HCEC 1CT (cell line): ENCODE results near the gene NAA20.

Experiments used
- DNase-seq: peaks from one replicate; pipeline ENCODE4 v3.0.0-alpha.2; 2017

NAA20 gene

DNA sequence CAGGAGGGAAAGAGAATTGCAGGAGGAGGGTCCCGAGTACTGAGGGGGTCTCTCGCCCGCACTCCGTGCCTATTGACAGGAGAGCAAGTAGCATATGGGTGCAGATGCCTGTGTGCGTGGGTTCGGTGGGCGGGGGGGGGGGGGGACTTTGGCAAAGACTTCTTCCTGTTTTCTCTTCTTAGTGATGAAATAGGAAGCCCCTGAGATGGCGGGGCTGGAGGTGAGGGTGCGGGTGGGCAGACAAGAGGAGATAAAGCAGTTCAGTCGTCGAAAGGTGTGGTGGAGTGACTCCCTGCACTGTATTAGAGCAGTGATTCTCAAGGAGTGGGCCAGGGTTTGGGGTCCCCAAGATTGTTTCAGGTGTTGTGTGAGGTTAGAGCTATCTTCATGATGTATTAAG is 3.7 kb downstream of the NAA20 start:
- DNase-seq, result no peak

DNA sequence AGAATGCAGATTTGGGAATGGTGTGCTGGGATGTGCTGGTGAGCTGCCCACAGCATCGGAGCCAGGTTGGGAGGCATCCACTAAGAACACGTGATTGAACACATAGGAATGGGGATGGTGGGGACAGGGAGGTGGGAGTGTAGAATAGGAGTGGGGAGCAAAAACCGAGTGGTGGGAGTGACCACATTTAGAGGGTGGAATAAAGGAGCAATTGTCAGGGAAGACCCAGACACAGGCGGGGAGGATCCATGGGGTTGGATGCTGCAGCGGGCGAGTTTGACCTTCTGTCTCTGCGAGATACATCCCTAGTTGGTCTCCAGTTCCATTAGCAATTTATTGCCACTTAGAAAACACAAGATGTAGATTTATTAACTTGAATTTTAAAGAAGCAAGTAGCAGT is 4.7 kb downstream of the NAA20 start:
- no peak for DNase-seq

DNA sequence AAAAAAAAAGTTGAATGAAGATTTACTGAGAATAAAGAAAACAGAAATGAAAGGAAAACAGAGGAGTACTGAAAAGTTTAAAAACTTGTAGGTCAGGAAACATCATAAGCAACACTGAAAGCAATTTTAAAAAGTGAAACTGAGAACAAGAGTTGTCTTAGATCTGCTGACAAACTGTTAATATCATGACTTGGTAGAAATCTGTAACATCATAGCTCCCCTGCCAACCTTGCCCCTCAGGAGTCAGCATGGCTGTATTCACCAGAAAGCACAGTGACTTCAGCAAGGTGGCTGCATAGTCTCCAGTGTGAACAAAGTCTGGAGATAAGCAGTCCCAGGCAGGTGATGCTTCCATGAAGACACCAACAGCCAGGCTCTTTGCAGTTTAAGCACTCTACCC is 5.3 kb downstream of the NAA20 start:
- DNase-seq, result no peak

DNA sequence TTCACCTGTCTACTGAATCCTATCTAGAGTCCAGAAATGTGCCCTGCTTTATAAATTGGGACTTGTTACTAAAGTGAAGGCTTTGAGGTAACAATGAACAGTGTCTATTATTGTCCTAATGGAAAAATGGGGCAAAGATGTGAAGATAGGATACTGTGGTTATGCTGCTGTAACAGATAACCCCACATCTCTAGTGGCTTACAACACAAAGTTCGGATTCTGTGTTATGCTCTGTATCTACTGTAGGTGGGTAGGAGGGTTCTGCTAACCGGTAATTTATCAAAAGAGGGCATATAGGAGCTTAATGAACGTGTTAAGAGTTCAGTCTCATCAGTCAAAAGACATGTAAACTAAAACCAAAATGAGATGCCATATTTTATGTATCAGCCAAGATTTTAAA is 6.2 kb downstream of the NAA20 start:
- no peak for DNase-seq

DNA sequence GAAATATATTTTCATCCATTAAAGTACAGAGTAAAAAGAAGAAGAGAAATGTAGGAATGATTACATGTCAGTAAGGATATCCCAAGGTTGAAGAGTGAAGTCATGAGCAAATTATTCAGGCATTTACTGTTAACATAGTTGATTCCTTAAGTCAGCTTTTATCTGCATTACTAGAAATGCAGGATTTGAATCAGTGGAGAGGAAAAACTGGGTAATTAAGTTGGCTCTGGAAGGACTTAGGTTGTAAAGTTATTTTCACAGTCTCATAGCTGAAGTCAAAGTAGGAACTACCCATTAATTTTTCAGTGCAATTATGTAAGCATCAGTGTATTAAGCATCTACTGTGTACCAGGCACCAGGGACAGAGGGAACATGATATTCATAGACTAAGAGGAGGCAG is 7.8 kb downstream of the NAA20 start:
- DNase-seq, result no peak

DNA sequence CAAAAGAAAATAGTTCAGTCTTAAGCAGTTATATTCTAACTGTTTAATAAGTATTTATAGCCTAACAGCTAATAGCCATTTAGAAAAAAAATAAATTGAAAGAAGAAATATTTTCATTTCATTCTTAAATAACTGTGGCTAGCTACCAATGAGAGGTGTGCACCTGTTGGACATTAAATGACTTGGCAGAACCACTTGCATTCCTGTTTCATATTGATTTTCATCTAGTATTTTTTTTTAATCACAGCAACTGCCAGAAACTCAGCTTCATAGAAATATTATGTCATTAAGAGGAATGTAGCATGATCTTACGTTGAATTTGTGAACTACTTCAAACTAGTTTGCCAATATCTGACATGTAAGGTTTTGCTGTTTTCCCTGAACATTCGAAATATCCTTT is 10.1 kb downstream of the NAA20 start:
- no peak for DNase-seq

DNA sequence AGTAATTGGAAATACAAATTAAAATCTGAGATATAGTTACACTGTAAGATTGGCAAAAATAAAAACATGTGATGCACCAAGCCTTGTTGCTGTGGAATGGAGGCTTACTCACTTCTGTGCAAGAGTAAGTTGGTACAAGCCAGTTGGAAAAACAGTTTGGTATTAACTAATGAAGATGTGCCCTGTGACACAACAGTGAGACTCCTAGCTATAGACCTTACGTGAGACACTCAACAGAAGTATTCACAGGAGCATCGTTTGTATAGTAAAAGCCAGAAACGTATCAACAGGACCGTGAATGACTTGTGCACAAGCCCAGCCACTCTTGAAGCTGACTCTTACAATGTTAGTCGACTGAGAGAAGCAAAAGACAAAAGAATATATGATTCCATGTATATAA is 14.6 kb downstream of the NAA20 start:
- no peak for DNase-seq

DNA sequence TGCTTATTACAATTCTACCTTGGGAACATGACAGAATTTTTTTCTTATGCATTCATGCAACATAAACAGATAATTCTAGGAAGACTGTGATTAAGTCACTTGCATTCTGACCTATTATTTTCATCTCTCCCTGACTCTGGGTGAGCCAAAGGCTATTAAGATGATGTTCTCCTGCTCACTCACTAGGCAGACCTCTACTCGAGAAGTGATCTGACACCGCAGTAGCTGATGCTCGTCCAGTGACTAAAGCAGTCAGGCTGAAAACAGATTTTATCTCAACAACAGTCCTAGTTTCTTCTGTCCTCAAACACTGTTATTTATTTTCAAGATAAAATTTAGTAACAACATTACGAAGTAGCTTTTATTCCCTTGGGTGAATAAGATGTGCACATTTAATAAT is 17.3 kb downstream of the NAA20 start:
- peak; percentile 54 for DNase-seq

DNA sequence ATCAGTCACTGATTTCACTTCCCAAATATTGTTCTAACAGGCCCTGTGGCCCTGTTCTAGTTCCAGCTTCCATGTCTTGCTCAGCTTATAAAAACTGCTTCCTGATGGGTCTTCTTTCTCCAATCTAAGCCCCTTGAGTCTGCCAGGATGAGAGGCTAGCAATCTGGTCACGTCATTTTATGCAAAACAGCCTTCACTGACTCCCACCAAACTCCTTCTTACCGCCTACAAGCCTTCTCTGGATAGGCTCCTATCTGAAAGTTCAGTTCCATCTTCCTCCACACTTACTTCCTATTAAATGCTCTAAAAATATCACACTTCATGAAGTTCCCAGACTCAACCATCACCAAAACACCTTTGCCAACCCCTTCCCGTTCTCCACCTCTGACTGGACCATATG is 19.6 kb downstream of the NAA20 start:
- no peak for DNase-seq

DNA sequence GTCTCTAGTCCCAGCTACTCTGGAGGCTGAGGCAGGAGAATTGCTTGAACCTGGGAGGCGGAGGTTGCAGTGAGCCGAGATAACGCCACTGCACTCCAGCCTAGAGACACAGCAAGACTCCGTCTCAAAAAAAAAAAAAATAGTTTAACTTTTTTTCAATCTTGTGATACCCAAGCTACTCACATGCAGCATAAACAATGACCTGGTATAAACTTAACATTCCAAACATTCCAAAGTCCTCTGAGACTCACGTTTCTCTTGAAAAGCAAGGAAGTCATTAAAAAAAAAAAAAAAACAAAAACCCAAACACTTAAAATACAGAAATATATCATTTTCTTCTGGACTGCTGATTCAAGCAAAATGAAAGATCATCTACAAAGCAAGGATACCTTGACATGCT is 20.8 kb downstream of the NAA20 start:
- no peak for DNase-seq

DNA sequence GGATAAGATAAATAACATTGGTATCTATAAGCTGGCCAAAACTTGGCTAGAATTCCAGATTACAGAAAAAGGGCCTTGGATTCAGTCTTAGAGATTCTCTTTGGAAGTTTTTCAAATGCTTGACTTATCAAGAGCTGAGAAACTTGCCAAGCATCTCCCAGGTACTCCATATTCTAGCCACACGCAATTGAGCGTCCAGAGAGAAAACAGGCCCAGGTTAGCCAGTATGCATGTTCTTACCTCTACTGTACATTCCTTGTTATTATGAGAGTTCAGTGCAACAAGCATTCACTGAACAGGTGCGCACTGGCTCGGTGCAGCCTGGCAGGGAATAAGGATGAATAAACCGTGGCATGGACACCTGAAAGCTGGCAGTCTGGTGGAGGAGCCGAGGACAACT is 21.4 kb downstream of the NAA20 start:
- no peak for DNase-seq

DNA sequence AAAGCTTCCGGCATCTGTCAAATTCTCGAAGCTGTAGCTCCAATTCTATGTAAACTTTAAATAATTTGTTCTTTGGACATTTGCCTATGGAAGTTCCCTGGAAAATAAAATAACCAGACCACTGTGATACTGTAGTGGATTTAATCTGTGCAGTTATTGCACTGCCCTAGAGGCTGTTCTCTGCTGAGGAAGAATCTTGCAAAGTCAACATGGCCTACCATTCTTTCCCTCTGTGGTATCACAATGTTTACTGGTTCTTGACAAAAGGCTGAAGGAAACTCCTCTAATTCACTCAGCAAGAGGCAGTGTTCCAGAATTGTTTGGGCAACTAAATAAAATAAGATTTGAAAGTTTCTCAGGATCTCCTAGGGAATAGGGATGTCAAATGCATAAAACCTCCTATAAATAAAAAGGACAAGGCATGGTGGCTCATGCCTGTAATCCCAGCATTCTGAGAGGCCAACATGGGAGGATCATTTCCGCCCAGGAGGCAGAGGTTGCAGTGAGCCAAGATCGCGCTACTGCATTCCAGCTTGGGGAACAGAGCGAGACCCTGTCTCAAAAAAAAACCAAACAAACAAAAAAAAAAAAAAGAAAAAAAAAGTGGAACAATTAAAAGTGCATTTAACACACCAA is 22.7 kb downstream of the NAA20 start:
- no peak for DNase-seq

DNA sequence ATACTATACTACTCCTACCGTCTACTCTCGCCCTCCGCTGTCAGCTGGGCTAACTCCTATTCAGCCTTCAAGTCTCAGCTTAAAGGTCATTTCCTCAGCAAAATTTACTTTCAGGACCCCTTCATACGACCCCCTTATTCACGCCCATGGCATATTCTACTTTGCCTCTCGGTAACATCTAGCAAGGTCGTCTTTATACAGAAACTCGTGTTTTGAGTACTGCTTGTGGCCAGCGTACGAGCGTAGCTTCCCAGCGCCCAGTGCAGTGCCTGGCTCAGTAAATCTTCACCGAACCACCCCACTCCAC is 34.6 kb downstream of the NAA20 start:
- DNase-seq, result no peak

DNA sequence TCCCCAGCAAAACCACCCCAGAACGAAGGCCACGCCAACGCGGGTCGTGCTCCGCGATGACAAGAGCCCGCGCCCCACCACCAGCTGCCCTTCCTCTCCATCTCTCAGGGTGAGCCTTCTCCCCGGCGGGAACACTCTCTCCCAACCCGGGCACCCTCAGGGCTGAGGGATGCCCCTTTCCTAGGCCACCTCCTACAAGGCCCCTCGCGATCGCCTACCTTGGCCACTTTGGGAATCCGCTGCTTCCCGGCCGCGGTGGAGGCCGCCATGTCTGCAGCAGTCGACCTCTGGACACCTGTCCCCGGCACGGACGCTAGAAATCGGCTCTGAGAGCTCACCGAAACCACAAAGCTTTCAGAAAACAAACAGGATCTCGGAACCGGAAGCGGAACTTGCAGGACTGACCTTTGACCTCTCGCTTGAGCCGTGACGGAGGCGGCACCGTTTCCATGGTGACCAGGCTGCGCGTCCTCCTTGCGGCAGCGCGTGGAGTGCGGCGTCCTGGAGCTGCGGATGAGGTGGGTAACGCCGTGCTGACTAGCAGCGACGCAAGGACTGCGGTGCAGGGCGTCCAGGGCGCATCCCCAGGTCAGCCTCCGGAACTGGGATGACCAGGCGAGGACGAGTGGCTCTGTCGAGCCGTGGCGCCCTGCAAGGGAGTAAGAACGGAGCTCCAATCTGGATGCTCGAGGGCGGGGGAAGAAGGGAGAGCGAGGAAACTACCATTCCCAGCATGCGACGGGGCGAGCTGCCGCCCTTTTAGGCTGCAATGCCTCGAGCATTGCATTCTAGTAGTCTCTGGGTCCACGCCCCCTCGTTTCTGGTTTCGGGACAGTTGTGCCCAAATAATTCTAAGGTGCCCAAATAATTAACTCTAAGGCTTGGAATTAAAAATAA is 35.2 kb downstream of the NAA20 start, which contains the start of the genes CFAP61 and CRNKL1:
TSS of gene CFAP61 (plus strand) at position 459 of the 897 bp plus-strand sequence. CDS start 4,122 bp downstream, outside the sequence.
TSS of gene CRNKL1 (minus strand) at position 393 of the 897 bp plus-strand sequence. CDS start at position 269, 124 bp downstream.
- peak; percentile 95 for DNase-seq

DNA sequence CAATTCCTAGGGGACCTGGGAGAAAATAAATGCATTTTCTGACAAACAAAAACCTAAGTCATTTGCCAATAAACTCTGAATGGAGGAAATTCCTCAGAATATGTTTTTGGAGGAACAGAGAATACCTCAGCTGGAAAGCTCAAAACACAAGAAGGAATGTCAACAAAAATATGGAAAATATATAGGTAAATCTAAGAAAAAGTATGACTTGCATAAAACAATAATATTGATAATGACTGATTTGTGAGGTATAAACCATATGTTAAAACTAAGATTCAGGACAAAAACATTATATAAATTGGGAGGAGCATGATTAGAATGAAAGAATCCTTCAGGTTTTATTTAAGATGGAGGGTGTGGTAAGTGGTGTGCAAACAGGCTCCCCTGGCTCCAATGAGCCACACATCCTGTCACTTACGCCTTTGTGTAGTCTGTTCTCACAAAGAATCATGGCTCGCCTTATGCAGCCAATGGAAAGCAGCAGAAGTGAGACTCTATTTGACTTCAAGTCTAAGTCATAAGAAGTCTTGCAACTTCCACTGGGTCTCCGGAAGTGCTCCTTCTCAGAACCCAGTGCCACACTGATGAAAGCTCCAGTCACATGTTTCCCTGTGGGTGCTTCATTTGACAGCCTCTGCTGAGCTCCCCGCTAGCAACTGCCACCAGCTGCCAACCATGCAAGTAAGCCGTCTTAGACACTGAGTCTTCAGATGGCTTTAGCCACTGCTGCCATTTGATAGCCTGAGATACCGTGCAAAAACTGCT is 43.3 kb downstream of the NAA20 start:
- DNase-seq, result no peak

DNA sequence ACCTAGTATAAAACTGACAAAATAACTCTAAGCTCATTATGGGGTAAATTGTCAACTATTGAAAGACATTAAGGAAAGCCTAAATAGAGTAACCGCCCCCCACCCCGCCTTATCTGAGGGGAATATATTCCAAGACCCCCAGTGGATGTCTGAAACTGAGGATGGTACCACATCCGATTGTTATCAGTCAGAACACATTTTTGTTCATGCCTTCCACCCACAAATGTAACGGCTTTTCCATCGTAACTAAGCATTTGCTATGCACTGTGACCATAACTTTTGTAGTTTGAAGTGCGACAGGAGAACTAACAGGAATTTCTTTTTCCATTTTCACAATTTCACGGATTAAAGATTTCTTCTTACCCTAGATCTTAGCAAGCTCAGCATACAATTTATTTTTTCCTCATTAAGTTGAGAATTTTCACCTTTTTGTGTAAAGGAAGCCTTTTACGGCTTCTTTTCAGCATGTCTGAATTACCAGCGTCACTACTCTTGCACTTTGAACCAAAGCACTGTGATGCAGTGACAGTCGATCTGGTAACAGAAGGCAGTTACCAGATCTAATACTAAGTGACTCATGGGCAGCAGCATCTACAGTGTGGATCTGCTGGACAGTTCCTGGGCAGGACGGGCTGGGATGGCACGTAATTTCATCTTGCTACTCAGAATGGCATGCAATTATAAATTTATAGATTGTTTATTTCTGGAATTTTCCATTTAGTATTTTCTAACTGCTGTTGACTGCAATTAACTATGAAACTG is 47.0 kb downstream of the NAA20 start:
- DNase-seq, result no peak

DNA sequence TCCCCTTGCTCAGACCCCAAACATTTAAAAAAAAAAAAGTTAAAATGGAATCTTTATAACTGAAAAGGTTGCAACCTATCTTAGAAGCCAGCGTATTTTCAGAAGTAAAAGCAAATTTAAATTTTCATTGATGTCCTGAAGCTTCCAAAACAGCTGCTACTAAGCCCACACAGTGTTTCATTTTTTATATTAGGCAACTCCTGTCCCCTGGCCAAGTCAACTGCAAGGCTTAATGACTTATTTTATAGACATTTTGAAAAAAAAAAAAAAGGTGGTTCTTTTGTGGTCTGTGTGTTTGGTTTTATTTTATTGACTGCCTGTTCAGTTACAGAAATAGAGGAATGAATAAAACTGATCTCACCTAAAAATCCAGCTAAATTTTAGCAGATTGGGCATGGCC is 48.2 kb downstream of the NAA20 start:
- DNase-seq, result no peak

DNA sequence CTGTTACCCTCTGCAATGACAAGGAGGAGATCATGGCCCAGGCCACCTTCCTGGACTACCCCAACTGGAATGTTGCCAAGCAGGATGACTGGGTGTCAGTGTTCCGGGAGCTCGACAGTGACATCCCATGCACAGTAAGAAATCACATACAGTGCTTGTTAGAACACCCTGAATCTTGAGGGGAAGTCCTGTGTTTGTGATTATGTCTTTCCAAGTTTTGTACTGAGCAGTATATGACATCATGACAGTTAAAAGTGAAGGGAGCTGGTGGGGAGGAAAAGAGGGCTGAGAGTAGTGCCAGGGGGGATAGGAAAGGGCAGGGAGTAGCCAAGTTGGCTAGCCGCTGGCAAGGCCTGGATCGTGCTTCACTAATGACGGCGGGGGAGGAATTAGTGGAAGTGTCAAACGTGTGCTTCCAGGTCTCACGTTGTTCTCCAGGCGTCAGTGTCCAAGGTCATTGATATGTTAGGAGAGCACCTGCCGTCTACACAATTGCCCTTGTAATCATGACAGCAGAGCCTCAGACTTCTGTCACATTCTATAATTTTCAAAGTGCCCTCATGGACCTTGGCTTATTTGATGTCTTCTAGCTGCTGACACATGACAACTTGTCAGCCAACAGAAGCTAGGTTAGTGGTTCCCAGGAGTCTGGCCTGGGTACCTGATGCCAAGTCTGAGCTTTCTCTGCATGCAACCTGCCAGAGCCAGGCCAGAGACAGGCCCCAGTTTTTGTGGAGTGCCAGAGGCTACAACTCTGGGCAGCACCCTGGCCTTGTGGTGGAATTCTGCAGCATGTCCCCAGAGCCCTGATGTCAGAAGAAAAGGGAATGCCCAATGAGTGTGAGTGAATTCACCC is 53.9 kb downstream of the NAA20 start:
- no peak for DNase-seq

DNA sequence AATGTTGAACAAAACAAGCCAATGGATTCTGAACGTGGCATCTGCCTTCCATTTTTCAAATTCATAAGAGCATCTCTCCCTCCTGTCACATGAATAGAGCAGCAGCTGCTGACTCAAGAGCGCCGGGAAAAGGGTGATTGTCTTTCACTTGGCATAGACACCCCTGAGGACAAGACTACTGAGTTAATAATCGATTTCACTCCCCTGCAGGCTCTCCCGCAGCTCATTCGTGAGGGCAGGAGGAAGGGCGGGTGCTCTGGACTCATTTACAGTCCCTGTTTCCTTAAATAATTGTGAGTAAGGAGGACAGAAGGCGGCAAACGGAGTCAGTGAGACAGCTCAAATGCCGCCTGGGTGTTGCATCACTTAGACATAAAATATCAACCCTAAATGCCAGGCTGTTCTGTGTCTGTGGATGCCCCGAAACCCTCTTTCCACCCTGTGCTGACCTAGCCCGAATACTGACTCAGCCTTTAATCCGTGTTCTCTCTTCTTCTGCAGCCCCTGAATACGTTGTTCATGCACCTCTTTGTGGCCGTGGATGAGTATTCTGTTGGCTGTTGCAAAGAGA is 56.7 kb downstream of the NAA20 start:
- no peak for DNase-seq

DNA sequence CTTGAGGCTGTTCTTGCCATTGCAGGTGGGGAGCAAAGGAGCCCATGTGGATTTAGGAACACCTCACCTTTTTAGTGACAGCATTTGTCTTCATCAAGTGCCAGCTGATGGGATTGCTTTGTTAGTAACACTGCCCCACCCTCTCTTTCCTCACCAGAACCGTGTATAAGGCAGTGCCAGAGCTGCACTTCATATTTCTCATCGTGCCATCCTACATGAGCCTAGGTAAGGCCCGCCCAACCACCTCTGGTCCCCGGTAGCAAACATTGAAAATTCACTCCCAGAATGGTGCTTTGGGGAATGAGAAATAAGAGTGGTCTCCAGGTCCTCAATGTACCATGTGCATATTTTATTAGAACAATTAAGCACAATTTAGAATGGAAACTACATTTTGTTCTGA is 57.9 kb downstream of the NAA20 start:
- DNase-seq, result no peak

DNA sequence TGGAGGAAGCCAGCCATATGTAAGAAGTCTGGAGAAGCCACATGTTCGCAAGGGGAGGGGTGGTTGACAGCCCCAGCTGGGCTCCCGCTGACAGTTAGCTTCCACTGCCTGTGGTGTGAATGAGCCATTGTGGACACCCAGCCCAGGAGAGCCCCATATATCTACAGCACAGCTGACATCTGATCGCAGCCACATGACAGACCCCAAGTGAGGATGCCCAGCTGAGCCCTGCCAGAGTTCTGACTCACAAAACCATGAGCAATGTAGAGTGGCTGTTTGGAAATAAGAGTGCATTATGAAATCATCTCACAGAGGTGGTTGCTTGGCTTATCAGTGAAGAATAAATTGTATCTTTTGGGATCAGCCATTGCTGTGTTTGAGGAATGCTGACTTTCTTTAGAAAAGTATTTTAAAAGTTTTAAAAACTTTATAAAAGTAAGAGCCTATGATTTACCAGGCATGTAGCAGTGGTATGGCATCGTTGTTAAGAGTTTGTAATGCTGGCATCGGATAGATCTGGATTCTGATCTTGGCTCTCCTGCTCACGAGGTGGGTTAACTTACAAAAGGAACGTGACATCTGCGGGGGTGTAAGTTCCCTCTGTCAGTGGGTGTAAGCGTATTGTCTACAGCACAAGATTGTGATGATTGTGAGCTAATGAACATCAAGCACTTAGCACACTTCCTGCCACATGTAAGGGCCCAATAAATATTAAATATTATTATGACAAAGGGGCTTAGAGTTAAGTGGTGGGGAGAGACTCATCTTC is 59.3 kb downstream of the NAA20 start:
- DNase-seq, result peak; percentile 85
